Esophagus squamous epithelium (tissue), 4 donors: ENCODE measurements around the gene CD38.

Experiments
- POLR2A ChIP-seq, 4 donors: fragments of 450-650 bp; IDR thresholded peaks; one replicate each; pipeline ENCODE4 v1.6.1; 2017; ENCODE audit warnings: antibody characterized with exemption in 4 of 4, mild to moderate bottlenecking in 4 of 4, moderate library complexity in 3 of 4
- TF ChIP-seq, protein P1 (sequence below), 6 experiments: fragments of 450-650 bp in 4 of 6; fragments of 200-600 bp in 2 of 6; sonication (generic) in 2 of 6; IDR thresholded peaks; one replicate each; pipeline ENCODE4 v1.5.1; 2016 to 2019; ENCODE audit warnings: antibody characterized with exemption in 6 of 6, mild to moderate bottlenecking in 4 of 6, moderate library complexity in 4 of 6

DNA sequence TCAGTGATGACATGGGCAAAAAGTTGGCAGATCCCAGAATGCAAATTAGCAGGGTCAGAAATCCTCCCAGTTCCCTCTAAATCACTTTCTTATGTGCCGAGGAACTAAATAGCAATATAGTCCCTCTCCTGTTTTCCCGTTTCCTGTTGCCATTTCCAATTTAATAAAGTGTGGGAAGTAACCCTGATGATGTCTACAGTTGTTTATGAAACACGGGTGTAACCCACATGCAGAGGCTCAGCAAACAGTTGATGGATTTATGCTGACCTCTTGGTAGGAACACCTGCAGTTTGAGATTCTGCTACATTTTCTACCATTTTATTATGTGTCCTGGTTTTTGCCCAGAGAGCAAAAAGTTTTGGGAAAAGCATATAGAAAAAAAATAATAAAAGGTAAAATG is 103.7 kb downstream of the CD38 start:
- TF ChIP-seq POLR2A (IDR thresholded peaks at IDR 0.05): no peak
- TF ChIP-seq, protein P1, sequence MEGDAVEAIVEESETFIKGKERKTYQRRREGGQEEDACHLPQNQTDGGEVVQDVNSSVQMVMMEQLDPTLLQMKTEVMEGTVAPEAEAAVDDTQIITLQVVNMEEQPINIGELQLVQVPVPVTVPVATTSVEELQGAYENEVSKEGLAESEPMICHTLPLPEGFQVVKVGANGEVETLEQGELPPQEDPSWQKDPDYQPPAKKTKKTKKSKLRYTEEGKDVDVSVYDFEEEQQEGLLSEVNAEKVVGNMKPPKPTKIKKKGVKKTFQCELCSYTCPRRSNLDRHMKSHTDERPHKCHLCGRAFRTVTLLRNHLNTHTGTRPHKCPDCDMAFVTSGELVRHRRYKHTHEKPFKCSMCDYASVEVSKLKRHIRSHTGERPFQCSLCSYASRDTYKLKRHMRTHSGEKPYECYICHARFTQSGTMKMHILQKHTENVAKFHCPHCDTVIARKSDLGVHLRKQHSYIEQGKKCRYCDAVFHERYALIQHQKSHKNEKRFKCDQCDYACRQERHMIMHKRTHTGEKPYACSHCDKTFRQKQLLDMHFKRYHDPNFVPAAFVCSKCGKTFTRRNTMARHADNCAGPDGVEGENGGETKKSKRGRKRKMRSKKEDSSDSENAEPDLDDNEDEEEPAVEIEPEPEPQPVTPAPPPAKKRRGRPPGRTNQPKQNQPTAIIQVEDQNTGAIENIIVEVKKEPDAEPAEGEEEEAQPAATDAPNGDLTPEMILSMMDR (IDR thresholded peaks at IDR 0.05): no peak
